NCI-H2107 treated with DMSO at 0.1 percent for 48 hours (cell line): ENCODE data around the gene YIPF7.

Experiments
- DNase-seq: peaks from one replicate; lab custom pipeline; 2025; ENCODE audit not compliant: unreplicated experiment; lab: John Stamatoyannopoulos, UW

The YIPF7 gene

DNA sequence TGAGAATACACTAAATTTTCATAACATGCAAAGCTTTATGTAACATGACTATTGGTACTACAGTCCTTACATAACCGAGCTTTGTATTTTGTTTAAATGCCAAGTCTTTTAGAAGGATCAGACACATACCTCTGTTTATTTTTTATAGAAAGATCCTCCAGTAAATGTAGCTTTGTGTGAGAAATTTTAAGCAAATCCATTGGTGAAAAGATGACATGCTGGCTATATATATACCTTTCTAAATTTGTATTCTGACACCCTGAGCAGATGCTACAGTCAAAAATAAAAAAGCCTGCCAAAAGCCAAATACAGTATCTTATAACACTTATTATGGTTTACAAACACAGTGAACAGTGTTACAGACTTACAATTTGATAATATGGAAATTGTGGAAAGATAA, at the start of gene YIPF7:
TSS of gene YIPF7 (minus strand) at position 201 of the 400 bp plus-strand sequence. CDS start 1,525 bp downstream, outside the sequence.
- DNase-seq, result no peak

DNA sequence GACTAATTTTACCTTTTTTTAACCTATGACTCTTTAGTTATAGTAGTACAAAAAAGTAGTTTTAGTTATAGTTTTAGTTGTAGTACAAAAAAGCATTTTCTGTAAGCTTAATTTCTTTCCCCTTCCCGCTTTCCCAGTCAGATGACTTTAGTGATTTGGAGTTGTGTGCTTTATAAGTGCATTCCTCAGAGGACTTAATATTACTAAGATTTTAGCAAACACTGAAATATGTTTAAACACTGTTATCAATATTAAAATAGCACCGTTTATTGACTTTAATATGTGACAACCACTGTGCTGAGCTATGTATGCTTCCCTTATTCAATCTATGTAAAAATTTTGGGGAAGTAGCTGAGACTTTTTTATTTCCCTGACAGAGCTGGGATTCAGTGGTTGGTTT, 49.6 kb upstream of the YIPF7 start:
- DNase-seq, result no peak

DNA sequence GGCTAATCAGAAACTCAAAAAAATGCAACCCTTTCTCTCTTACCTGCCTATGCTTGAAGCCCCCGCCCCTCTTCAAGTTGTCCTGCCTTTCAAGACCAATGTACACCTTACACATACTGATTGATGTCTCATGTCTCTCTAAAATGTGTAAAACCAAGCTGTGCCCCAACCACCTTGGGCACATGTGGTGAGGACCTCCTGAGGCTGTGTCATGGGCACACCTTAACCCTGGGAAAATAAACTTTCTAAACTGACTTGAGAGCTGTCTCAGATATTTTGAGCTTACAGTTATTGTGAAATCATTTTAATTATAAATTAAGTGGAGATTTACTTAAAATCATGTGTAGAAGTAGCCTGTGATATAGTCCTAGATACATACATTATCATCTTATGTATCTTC, 49.0 kb upstream of the YIPF7 start:
- no peak for DNase-seq

DNA sequence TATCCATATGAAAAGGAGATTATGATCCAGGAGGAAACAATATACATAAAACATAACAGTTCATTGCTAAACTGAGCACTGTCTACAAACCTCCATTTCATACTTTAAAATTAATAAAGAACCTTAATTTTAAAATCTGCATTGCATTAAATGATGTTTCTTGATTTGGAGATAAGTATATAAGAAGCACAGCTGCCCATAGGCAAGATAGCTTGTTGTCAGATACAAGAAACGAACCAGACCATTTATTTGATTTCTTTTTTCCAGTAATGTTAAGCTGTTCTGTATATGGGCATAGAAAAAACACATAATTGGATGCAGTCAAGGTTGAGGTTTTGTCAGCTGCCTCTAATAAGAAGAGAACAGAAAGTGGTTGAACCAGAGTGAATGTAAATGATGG, 33.2 kb upstream of the YIPF7 start:
- DNase-seq, result no peak

DNA sequence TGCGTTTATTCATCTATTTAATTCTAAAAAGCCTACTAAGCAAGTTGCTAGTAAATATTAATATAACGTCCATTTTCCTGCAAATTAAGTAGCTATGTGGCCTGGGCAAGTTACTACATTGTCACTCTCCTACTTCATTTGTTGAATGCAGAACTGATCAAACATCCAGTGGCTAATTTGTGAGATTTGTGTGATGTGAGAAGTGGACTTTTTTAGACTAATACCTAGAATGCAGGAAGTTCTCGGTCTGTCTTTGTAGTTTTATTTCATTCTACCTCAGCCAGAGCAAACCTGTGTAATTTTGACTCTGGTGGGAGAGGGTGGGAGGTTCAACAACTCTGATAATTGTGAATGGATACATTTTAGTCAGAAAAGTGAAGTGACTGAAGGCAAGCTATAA, 27.6 kb upstream of the YIPF7 start:
- DNase-seq, result no peak

DNA sequence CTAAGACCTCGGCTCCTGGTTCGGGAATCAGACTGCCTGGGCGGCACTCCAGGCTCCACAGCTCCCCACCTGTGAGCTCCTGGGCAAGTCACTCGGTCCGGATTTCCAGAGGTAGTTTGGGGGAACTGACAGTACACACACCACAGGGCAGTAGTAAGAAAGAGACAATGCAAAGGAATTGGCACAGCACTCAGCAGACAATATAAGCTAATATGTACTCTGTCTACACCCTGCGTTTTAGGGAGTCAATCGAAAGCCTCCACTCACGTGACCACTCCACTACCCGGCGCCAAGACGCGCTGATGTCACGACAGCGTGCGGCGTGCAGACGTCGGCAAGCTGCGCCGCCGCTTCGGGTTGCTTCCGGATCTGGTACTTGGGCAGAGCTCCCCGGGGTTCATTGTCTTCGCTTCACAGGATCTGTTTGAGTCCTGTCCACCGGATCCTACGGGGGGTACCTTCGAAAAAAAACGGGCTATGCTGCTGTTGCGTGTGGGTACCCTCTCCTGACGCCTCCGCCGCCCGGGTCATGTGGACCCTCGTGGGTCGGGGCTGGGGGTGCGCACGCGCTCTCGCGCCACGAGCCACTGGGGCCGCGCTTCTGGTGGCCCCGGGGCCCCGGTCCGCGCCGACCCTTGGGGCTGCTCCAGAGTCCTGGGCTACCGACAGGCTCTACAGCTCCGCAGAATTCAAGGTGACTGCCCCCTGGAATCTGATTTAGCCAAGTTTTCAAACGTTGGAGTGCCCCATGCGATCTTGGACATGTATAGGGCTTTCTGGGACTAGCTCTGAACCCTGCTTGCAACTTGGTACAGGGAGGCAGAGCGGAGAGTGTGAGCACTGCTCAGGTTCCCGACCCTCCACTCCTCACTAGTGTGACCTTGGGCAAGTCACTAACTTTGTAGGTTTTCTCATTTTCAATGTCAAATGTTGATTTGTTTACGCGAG, 26.9 kb upstream of the YIPF7 start, which contains the start of gene GUF1:
TSS of gene GUF1 (plus strand) at position 327 of the 948 bp plus-strand sequence. CDS start at position 530, 203 bp downstream.
- peak; percentile 35 for DNase-seq

DNA sequence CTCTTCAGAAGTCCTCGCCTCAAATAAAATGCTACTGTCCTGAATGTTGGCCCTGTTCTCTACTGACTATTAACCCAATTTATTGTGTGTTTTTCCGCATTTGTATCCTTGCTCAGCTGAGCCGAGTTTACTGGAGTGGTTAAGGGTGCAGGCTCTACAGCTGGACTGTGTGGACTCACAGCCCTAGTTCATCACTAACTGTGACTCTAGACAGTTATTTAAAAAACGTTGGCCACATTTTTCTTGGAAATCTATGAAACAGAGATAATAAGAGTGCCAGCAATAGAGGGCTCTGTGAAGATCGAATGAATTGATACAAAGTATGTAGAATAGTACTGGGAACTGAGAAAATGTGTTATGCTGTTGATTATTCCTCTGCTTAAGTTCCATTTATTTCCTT, 23.9 kb upstream of the YIPF7 start:
- DNase-seq, result no peak

DNA sequence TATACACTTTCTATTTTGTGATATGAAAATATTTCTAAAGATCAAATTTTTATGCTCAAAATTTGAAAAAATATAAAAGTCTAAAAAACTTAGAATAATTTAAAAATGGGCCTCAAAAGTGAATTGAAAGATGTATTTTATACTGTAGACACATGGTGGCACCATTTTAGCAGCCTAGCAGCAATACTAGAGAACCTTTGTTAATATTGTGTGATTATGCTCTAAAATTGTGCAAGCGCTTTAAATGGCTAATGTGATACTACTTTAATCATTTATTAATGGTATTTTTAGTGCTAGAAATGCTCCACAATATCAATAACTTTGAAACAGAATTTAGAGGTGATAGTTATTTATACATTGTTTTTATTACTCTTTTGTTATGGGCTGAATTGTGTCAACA, 23.0 kb upstream of the YIPF7 start:
- no peak for DNase-seq

DNA sequence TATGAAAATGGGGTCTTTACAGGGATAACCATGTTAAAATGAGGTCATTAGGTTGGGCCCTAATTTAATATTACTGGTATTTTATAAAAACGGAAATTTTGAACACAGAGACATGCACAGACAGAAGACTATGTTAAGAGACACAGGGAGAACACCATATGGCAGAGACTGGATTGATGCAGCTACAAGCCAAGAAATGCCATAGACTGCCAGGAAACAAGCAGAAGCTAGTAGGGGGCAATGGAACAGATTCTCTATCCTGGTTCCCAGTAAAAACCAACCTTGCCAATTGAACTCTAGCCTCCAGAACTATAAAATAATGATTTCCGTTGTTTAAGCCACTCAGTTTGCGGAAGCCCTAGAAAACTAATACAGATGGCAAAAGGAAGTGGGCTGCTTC, 20.2 kb upstream of the YIPF7 start:
- no peak for DNase-seq

DNA sequence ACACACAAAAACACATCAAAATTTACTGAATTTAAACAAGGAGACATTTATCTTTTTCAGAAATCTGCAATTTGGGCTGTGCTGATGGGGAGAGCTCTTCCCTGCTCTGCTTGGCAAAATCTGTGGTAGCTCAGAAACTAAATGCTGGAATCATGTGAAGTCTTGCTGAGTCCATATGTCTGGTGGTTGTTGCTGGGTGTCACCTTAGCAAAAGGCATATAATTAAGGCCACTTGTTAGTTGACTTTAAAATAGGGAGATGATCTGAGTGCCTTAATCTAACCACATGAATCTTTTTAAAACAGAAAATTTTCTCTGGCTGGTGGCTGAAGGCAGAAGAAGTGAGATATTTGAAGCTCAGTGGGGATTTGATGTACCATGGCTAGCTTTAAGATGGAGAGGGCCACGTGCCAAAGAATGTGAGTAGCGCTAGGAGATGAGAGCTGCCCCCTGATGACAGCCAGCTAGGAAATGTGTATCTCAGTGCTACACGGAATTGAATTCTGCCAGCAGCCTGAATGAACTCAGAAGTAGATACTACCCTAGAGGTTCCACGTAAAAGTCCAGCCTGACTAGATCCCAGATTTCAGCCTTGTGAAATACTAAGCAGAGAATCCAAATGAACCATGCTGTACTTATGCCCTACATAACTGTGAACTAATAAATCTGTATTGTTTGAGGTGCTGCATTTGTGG, 19.2 kb upstream of the YIPF7 start:
- no peak for DNase-seq

DNA sequence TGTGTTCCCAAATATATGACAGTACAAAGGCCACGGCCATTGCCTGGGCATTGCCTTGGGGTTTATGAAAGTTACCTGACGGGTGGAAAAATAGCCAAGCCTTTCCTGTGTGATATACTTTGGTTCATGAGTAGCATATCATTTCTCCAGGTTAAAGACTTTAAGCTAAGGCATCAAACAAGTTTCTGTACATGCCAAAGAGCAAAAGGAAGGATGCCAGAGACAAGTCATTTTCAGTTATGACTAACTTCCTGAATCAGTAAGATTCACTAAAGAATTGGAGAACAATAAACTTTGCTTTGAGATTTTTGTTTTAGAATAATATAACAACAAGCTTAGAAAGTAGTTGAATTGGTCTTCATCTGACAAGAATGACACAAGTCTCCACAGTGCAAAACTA, 17.1 kb upstream of the YIPF7 start:
- DNase-seq, result no peak

DNA sequence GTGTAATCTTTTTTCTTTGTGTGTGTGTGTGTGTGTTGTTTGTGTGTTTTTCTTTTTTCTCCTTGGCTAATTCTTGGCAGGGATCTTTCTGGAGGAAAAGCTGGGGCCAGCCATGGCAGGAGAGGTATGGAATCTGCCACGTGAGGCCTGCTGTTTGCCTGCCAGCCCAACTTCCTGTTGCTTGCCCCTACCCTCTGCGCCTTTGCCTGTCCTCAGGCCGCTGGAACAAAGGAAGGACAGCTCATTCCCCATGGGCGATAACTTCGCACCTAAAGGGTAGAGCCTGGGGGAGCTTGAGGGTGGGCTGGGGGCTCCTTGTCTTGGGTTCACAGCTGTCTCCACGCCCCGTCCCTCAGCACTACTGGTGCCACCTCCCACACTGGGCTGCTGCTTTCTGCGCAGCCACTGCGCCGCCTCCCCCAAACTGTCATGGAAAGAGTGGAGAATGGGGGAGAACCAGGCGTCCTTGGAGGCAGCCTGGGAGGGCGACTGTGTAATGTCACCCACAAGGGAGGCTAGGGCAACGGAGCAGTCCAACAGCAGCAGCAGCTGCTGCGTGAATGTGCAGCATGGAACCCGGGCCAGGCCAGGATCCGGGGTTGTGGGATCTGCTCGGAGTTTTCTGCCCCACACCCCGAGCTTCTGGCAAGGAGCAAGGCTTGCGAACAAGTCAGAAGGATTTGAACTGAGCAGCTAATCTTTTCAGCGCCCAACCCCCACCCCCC, 12.3 kb upstream of the YIPF7 start:
- DNase-seq, result no peak

DNA sequence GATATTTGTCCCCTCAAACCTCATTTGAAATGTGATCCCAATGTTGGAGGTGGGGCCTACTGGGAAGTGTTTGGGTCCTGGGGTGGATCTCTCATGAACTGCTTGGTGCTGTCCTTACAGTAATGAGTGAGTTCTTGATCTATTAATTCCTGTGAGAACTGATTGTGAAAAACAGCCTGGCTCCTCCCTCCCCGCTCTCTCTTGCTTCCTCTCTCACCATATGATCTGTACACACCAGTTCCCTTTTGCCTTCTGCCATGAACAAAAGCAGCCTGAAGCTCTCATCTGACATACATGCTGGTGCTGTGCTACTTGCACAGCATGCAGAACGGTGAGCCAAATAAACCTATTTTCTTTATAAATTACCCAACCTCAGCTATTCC, 11.2 kb upstream of the YIPF7 start:
- DNase-seq, result no peak

DNA sequence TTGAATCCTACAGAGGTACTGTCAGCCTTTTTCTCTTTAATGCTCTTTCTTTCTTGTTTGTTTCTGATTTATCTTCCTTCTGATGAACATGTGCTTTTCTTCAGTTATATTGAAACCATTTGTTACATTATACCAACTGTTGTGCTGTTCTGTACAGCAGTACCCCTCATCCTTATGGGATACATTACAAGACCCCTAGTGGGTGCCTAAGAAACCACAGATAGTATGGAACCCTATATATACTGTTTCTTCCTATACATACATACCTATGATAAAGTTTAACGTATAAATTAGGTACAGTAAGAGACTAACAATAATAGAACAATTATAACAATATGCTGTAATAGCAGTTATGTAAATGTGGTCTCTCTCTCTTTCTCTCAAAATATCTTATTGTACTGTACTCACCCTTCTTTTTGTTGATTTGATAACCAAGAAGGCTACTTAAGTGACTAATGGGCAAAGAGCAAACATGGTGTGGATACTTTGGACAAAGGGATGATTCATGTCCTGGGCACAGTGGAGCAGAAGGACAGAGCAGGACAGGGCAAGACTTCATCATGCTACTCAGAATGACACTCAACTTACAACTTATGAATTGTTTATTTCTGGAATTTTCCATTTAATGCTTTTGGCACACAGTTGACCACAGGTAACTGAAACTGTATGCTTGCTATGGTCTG, 10.7 kb upstream of the YIPF7 start:
- DNase-seq, result no peak

DNA sequence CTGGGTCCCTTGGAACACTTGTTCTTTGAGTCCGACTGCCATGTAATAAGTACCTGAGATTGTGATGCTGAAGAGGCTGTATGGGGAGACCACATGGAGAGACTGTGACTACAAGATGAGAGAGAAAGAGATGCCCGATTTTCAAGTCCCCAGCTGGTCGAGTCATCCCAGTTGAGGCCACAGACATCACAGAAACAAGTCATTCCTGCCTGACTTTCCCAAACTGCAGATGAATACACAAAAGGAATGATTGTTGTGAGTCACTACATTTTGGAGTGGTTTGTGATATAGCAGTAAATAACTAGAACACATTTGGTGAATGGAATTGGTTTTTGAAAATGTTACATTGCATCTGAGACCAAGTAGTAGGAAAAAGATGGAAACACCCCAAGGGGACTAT, 9.0 kb upstream of the YIPF7 start:
- no peak for DNase-seq

DNA sequence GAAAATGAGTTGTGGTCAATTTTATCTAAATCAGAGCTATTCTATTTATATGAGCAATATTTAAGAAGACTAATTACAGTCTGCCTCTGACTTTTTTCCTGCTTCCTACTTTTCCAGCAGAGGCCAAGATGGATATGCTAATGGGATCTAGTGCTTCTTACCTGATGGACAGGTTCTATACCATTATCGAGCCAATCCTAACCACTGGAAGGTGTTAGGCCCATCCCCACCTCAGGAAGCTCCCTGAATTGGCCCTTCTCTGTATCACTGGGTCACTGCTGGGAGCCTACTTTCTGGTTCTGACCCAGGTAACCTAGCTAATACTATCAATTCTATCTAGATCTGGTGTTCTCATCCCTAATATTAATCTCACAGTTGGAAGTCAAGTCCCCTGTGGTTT, 577 bp upstream of the YIPF7 start:
- DNase-seq, result no peak

DNA sequence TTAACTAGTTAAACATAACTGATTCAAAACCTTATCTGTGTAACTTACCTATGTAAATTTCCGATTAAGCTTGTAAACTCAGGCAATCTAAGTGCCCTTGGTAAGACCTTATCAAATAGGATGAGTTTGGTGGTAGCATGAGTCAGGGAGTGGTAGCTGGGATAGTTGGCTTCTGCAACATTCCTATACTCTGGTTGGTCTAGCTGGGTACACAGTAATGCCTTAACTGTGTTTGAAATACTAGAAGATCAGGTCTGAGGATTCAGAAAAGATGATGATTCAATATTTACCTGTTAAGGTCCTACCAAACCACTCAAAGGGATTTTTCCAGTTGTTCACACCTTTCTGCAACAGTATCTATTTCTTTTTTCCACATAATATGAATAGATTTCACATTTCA, 5.3 kb downstream of the YIPF7 start:
- DNase-seq, result no peak

DNA sequence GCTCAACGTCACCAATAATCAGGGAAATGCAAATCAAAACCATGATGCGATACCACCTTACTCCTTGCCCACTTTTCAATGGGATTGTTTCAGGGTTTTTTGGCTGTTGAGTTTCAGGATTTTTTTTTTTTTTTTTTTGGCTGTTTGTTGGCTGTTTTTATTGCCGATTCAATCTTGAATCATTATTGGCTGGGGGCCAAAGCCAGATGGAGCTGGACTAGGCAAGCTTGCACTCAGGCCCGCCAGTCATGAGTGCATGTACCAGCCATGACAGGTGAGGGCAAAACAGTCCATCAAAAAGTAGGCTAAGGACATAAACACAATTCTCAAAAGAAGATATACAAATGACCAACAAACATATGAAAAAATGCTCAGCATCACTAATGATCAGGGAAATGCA, 13.3 kb downstream of the YIPF7 start:
- no peak for DNase-seq

DNA sequence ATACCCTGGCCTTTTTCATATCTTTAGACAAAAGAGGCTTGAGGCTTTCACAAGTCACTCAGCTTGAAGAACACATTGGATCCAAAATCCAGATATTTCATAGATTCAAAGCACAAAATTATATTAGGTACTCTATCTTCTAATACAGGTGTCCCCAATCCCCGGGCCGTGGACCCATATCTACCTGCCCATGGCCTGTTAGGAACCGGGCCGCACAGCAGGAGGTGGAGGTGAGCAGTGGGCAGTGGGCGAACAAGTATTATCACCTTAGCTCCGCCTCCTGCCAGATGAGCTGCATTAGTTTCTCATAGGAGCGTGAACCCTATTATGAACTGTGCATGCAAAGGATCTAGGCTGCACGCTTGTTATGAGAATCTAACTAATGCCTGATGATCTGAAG, 18.7 kb downstream of the YIPF7 start:
- no peak for DNase-seq

DNA sequence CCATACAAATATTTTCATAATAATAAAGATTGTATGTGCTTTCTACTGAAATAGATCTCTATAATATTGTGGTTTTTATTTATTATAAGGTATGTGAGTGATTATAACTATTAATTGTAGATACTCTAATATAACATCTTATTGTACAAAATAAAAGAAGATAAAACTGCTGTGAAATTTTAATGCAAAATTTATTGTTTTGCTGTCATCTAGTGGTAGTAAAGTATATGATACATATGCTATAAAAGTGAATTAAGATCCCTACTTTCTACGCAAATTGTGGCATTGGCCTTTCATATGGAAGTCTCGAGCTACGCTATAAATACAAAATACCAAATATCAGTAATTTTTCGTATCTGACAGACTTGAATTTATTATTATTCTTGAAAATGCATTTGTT, 19.3 kb downstream of the YIPF7 start:
- DNase-seq, result no peak

DNA sequence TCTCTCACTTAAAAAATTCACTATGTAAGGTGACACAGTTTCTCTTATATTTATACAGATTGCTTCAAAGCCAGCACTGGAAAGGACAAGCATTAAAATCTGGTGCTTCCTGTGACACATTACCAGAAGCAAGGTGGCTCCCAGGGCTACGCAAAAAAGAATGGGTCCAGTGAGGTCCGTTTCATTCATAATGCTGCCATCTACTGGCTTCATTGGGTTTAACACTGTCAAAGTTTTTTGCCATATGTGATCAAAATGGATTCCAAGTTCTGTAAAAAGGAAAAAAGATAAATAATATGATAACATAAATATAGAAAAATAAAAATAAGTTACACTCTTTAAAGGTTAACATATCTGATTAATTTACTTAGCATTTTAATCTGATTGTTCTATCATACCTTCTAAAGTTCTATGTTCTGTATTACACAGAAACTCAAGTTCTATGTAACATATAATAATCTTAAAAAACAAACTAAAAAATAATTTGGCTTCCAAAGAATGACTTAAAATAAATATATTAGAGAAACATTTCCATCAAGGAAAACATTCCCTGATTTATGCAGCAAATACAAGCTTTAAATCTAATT, 22.1 kb downstream of the YIPF7 start:
- DNase-seq, result peak; percentile 21
